B cell (primary cell): Measurements from ENCODE around the gene IRF7. TPM values are rescaled to one million over a fixed set of nuclear protein-coding genes. Genes with fewer than 3 reads are reported as not detected.

Source experiments
- ATAC-seq: fragments of 200-7000 bp; cut with Tn5 transposase; one replicate; pipeline ENCODE4 v1.10.0; 2021; ENCODE audit warnings: low read depth, mild to moderate bottlenecking, moderate number of reproducible peaks, moderate library complexity
- CTCF ChIA-PET: fragments of 350-600 bp; sonication (Branson Sonifier 250); formaldehyde crosslinking; loops from one replicate; lab custom pipeline; 2021; ENCODE audit warnings: antibody characterized with exemption, inconsistent platforms; lab: Charles Lee
- POLR2A ChIA-PET: fragments of 350-600 bp; sonication (Branson Sonifier 250); formaldehyde crosslinking; loops from one replicate; lab custom pipeline; 2021; ENCODE audit warnings: antibody characterized with exemption; lab: Charles Lee
- DNase-seq: peaks from one replicate; pipeline ENCODE4 v3.0.0; 2013
- H2AFZ ChIP-seq: 2 replicates; pipeline ENCODE4 v1.6.1; 2012; ENCODE audit warnings: mild to moderate bottlenecking, low read depth, low read length; ENCODE audit not compliant: insufficient read depth, poor library complexity, severe bottlenecking
- H3K27ac ChIP-seq, 2 donors: 1 replicate in 1 of 2; 2 replicates in 1 of 2; pipeline ENCODE4 v1.5.1; 2012 to 2013; ENCODE audit warnings: low read length in 2 of 2, mild to moderate bottlenecking in 2 of 2, moderate library complexity in 1 of 2
- H3K27me3 ChIP-seq, 4 experiments: fragments of 200-600 bp in 1 of 4; sonication (generic) in 1 of 4; replicated peaks in 1 of 4; 1 replicate in 2 of 4; 2 replicates in 2 of 4; pipeline versions ENCODE4 v1.6.1 to v1.7.0; 2013 to 2016; ENCODE audit warnings: low read length in 3 of 4, mild to moderate bottlenecking in 2 of 4, mixed read lengths in 1 of 4, moderate library complexity in 1 of 4; ENCODE audit not compliant: insufficient read depth in 4 of 4, control insufficient read depth in 3 of 4; ENCODE audit errors: control extremely low read depth in 1 of 4
- H3K36me3 ChIP-seq, 2 experiments: replicated peaks in 1 of 2; 1 replicate in 1 of 2; 2 replicates in 1 of 2; pipeline versions ENCODE4 v1.6.1 to v1.7.1; 2013; ENCODE audit warnings: low read length in 1 of 2; ENCODE audit not compliant: insufficient read depth in 2 of 2, control insufficient read depth in 1 of 2; ENCODE audit errors: control extremely low read depth in 1 of 2, extremely low read depth in 1 of 2
- H3K4me1 ChIP-seq, 2 donors: fragments of 200-600 bp in 1 of 2; sonication (generic) in 1 of 2; 1 replicate in 1 of 2; 2 replicates in 1 of 2; pipeline versions ENCODE4 v1.5.1 to v1.6.1; 2013 to 2017; ENCODE audit warnings: low read length in 2 of 2; ENCODE audit not compliant: control insufficient read depth in 2 of 2, insufficient read depth in 2 of 2
- H3K4me2 ChIP-seq: replicated peaks from 2 replicates; pipeline ENCODE3; 2012; ENCODE audit warnings: mild to moderate bottlenecking, low read depth, low read length; ENCODE audit not compliant: poor library complexity, severe bottlenecking
- H3K4me3 ChIP-seq, 5 experiments: fragments of 200-600 bp in 1 of 5; sonication (generic) in 1 of 5; 1 replicate in 3 of 5; 2 replicates in 2 of 5; pipeline versions ENCODE4 v1.5.1 to v1.7.0; 2011 to 2016; ENCODE audit warnings: low read length in 4 of 5, mild to moderate bottlenecking in 4 of 5, low read depth in 2 of 5, control low read depth in 1 of 5, moderate library complexity in 1 of 5; ENCODE audit not compliant: insufficient read depth in 1 of 5; ENCODE audit errors: control extremely low read depth in 1 of 5, extremely low read depth in 1 of 5
- H3K79me2 ChIP-seq: fragments of 200-600 bp; sonication (generic); one replicate; pipeline ENCODE4 v1.6.0; 2016; ENCODE audit warnings: low read length; ENCODE audit not compliant: control insufficient read depth, insufficient read depth
- H3K9ac ChIP-seq: fragments of 200-600 bp; sonication (generic); 2 replicates; pipeline ENCODE4 v1.6.1; 2017; ENCODE audit warnings: mild to moderate bottlenecking, low read length, moderate library complexity
- H3K9me3 ChIP-seq, 3 donors: one replicate each; pipeline versions ENCODE4 v1.6.1 to v1.7.1; 2013; ENCODE audit warnings: low read length in 2 of 3; ENCODE audit not compliant: control insufficient read depth in 2 of 3, insufficient read depth in 1 of 3; ENCODE audit errors: control extremely low read depth in 1 of 3
- H4K20me1 ChIP-seq: 2 replicates; pipeline ENCODE4 v1.6.0; 2012; ENCODE audit warnings: mild to moderate bottlenecking, low read length; ENCODE audit not compliant: insufficient read depth, control insufficient read depth, poor library complexity, severe bottlenecking
- H3K27ac Mint-ChIP-seq: one replicate; pipeline ENCODE4 v1.8.0; 2021; ENCODE audit warnings: mixed read lengths
- H3K27me3 Mint-ChIP-seq: one replicate; pipeline ENCODE4 v1.8.0; 2021; ENCODE audit warnings: mixed read lengths
- H3K4me1 Mint-ChIP-seq: one replicate; pipeline ENCODE4 v1.8.0; 2021; ENCODE audit warnings: mixed read lengths
- H3K4me3 Mint-ChIP-seq: one replicate; pipeline ENCODE4 v1.8.0; 2021; ENCODE audit warnings: mixed read lengths
- H3K9me3 Mint-ChIP-seq: one replicate; pipeline ENCODE4 v1.8.0; 2022; ENCODE audit warnings: mixed read lengths; ENCODE audit not compliant: insufficient read depth
- EZH2 ChIP-seq: IDR thresholded peaks from 2 replicates; pipeline ENCODE4 v1.6.1; 2012; ENCODE audit warnings: borderline replicate concordance, low read depth, mild to moderate bottlenecking, moderate library complexity, low read length; ENCODE audit not compliant: insufficient read depth, poor library complexity, severe bottlenecking
- WGBS: methylation state at CpG from one replicate; pipeline ENCODE4 v1.1.5; 2013; ENCODE audit warnings: missing lambda C conversion rate; ENCODE audit not compliant: insufficient coverage; 5-methylcytosine and 5-hydroxymethylcytosine counted together
- intact Hi-C: fragments of 100-400 bp; cut with micrococcal nuclease; formaldehyde crosslinking; loops from one replicate; pipeline ENCODE4 v1.10.0; 2022
- polyA plus RNA-seq: library from polyadenylated mRNA; depleted of rRNA; stranded (reverse); fragments of >200 nt; gene quantifications from 2 replicates; pipeline ENCODE4 v1.2.3, GENCODE V29; 2012
- total RNA-seq, 2 donors: library from RNA; stranded (reverse); fragments of 120-200 nt in 1 of 2; gene quantifications; 1 replicate in 1 of 2; 2 replicates in 1 of 2; pipeline versions ENCODE4 v1.2.3 to v1.2.4, GENCODE V29; 2013 to 2022
- TF ChIP-seq, protein P1 (sequence below): fragments of 200-600 bp; IDR thresholded peaks from one replicate; pipeline ENCODE4 v1.8.0; 2022; ENCODE audit warnings: antibody characterized with exemption, mild to moderate bottlenecking

The IRF7 gene
- total and polyA plus RNA-seq, 2 donors (not counting 1 experiment from before 2014, with no cell fraction given): 136 to 184 TPM

DNA sequence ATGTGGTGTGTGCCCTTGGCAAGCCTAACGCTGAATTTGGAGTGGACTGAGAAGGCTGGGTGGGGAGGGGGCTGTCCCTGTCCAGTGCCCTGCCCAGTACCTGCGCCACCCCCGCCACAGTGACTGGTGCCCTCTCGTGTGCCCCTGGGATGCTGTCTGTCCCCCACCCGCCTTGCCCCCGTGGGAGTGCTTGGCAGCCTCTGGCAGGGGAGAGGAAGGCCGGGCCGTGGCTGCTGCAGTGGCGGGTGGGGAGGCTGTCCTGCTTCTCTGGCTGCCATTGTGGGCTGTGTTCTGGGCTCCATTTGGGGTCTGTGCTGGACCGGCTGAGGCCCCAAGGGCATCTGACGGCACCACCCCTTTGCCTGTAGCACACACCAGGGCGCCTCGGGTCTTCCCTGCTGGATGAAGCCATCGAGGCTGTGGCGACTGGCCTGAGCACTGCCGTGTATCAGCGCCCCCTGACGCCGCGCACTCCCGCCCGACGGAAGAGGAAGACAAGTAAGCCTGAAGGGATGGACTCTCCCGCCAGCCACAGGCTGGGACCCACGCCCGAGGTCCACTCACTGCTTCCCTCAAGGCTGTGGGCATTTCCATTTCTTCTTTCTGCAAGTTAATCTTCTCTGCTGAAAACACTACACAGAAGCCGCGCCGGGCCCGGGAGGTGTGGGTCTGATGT lies 17.6 kb downstream of the IRF7 start:
- DNase-seq (no peak), ATAC-seq (no peak)
- Histone ChIP-seq H3K4me2 (no peak overlapping the region), H4K20me1 (peaks cover 54% of the 10 kb centered on the region), H3K27me3 (no peaks in the 10 kb centered on the region), H2AFZ (no peak overlapping the region), H3K9ac (no peak overlapping the region), H3K27ac (no peak overlapping the region), H3K9me3 (no peaks in the 10 kb centered on the region), H3K4me1 (no peaks in the 10 kb centered on the region), H3K36me3 (peaks cover 0 to 70% of the 10 kb centered on the region in 2 experiments), H3K79me2 (peaks cover 39% of the 10 kb centered on the region), H3K4me3 (no peak overlapping the region)
- CTCF ChIA-PET: no interaction called here
- no peak overlapping the region for H3K4me3 Mint-ChIP-seq
- no peaks in the 10 kb centered on the region for H3K4me1 Mint-ChIP-seq
- H3K27ac Mint-ChIP-seq: no peak overlapping the region
- no peaks in the 10 kb centered on the region for H3K9me3 Mint-ChIP-seq
- intact Hi-C loops: no loop called here
- no peaks in the 10 kb centered on the region for H3K27me3 Mint-ChIP-seq
- TF ChIP-seq EZH2: no peak
- TF ChIP-seq, protein P1, sequence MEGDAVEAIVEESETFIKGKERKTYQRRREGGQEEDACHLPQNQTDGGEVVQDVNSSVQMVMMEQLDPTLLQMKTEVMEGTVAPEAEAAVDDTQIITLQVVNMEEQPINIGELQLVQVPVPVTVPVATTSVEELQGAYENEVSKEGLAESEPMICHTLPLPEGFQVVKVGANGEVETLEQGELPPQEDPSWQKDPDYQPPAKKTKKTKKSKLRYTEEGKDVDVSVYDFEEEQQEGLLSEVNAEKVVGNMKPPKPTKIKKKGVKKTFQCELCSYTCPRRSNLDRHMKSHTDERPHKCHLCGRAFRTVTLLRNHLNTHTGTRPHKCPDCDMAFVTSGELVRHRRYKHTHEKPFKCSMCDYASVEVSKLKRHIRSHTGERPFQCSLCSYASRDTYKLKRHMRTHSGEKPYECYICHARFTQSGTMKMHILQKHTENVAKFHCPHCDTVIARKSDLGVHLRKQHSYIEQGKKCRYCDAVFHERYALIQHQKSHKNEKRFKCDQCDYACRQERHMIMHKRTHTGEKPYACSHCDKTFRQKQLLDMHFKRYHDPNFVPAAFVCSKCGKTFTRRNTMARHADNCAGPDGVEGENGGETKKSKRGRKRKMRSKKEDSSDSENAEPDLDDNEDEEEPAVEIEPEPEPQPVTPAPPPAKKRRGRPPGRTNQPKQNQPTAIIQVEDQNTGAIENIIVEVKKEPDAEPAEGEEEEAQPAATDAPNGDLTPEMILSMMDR: no peak
- POLR2A ChIA-PET: no interaction called here
- 92% methylated on average over 30 of the region's 30 CpGs for WGBS

DNA sequence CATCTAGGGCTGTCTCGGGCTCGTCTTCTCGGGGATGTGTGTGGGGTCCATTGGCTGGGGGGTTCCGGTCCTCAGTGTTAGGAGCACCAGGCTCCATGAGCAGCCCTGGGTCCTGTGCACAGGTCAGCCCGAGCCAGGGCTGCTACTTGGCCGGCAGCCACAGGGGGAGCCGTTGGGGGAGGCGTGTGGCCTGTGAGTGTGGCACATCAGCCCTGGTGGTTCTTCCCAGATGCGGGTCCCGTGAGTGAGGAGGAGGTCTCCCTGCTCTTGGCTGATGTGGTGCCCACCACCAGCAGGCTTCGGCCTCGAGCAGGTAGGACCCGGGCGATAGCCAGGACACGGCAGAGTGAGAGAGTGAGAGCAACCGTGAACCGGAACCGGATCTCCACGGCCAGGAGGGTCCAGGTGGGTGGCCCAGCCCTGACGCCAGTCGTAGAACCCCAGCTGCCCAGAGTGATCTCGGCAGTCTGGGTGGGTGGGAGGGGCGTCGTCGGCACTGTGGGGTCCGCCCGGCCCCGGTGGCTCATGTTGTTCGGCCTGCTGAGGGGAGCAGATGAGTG lies 18.5 kb downstream of the IRF7 start:
- POLR2A ChIA-PET: no interaction called here
- no peak overlapping the region for H3K4me3 Mint-ChIP-seq
- H3K27ac Mint-ChIP-seq: no peak overlapping the region
- Histone ChIP-seq H3K9ac (no peak overlapping the region), H2AFZ (no peak overlapping the region), H3K79me2 (peaks cover 39% of the 10 kb centered on the region), H3K9me3 (no peaks in the 10 kb centered on the region), H3K4me2 (no peak overlapping the region), H3K36me3 (peaks cover 0 to 72% of the 10 kb centered on the region in 2 experiments), H3K4me3 (no peak overlapping the region), H3K4me1 (no peaks in the 10 kb centered on the region), H3K27me3 (no peaks in the 10 kb centered on the region), H4K20me1 (peaks cover 53% of the 10 kb centered on the region), H3K27ac (no peak overlapping the region)
- H3K27me3 Mint-ChIP-seq: no peaks in the 10 kb centered on the region
- H3K9me3 Mint-ChIP-seq: no peaks in the 10 kb centered on the region
- intact Hi-C loops: no loop called here
- CTCF ChIA-PET: no interaction called here
- WGBS: 94% methylated on average over 25 of the region's 29 CpGs
- TF ChIP-seq, protein P1: no peak
- no peaks in the 10 kb centered on the region for H3K4me1 Mint-ChIP-seq
- no peak for ATAC-seq
- DNase-seq: no peak
